Measurements from ENCODE around the gene LGR6.
"Not testable (repeated sequence)": the region's sequence is repeated elsewhere in the genome, so short reads cannot be mapped to it uniquely, and the experiment has no call there.

The LGR6 gene

GRCh38 chr1:202348005-202348508 is 154.5 kb downstream of the LGR6 start:
- ATAC-seq (no peak), DNase-seq (no peak)

GRCh38 chr1:202348509-202349205 is 155.1 kb downstream of the LGR6 start, which contains the start of gene PPP1R12B:
Gene PPP1R12B, plus strand, starts transcription at chr1:202348699. Its CDS starts 153 bp downstream, at chr1:202348852.
- peak; percentile 99 for ATAC-seq
- DNase-seq: peak; percentile 94

- ATAC-seq (no peak), DNase-seq (peak; percentile 14)
Observed at GRCh38 chr1:202349206-202349928, 155.8 kb downstream of the LGR6 start.

DNA sequence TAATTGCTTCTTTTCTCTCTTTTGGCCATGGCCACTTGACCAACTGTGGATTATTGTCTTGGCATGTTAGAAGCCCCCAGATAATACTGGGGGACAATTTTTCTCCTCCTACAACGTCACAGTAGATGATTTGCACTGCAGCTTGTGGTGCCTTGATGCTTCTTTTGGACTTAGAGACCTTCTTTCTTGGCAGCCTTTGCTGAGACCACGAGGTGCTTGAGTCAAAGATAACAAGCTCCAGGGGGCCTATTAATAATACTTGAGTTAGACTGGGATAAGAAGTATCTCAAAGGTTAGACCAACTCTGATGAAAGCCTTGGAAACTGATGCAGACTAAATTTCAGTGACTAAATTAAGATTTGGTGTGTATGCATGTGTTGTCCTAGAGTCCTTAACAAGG is 158.1 kb downstream of the LGR6 start:
- ATAC-seq: no peak
- no peak for DNase-seq

DNA sequence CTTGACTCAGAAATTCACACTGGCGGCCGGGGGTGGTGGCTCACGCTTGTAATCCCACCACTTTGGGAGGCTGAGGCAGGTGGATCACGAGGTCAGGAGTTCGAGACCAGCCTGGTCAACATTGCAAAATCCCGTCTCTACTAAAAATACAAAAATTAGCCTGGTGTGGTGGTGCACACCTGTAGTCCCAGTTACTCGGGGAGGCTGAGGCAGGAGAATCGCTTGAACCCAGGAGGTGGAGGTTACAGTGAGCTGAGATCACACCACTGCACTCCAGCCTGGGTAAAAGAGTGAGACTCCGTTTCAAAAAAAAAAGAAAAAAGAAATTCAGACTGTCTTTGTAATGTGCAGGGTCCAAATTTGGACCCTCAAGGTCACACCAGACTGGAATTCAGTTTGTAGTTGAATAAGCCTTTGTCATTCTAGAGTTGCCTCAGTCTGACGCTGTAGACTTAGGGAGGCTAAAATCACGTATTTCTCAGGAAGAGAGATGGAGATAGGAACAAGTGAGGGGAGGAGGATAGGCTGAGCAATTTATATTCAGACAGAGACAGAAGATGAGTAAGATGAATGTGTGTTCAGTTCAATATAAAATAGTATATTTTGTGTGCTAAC is 159.1 kb downstream of the LGR6 start:
- ATAC-seq, DNase-seq: not testable (repeated sequence)

DNA sequence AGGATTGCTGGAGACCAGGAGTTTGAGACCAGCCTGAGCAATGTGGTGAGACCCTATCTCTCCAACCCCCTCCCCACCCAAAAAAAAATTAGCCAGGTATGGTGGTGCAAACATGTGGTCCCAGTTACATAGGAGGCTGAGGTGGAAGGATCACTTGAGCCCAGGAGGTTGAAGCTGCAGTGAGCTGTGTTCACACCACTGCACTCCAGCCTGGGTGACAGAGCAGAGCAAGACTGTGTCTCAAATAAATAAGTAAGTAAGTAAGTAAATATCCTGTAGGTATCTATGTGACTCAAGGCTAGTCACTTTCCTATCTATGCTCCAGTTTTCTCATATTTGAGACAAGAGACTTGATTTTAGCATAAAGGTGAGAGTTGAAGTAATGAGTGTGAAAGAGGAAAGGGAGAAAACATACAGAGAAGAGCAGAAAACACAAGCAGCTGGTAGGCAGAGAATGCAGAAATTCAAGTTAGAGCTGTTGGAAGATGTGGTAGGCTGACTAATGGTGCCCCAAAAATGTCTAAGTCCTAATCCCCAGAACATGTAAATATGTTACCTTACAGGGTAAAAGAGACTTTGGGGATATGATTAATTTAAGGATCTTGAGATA is 162.4 kb downstream of the LGR6 start:
- ATAC-seq (no peak), DNase-seq (no peak)

GRCh38 chr1:202357506-202357905 is 163.9 kb downstream of the LGR6 start:
- no peak for DNase-seq
- no peak for ATAC-seq

DNA sequence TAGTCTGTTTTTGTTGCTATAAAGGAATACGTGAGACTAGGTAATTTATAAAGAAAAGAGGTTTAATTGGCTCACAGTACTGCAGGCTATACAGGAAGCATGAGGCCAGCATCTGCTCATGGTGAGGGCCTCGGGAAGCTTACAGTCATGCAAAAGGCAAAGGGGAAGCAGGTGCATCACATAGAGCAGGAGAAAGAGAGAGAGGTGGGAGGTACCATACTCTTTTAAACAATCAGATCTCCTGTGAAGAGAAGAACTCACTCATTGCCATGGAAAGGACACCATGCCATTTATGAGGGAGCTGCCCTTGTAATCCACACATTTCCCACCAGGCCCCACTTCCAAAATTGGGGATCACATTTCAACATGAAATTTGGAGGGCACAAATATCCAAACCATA is 167.6 kb downstream of the LGR6 start:
- DNase-seq (no peak), ATAC-seq (no peak)

- DNase-seq (no peak), ATAC-seq (no peak)
Observed at GRCh38 chr1:202361701-202362100, 168.1 kb downstream of the LGR6 start.

DNA sequence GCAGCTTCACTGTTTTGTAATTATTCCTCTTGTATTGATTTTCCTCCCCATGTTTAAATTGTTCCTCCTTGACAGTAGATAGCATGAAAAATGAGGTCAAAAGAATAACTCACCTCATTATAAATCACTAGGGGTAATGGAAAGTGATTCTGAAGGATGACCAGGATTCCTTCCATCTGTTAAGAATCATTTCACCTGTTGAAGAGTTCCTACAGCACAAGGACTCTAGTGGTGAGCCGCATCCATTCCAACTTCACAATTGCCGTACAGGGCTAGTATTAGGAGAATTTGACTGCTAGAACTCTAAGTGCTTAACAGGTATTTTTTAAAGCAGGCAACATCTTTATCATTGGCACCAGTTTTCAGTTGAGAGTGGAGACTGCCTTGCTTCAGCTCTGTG is 168.6 kb downstream of the LGR6 start:
- ATAC-seq: no peak
- DNase-seq: no peak

GRCh38 chr1:202365092-202365815 is 171.7 kb downstream of the LGR6 start:
- no peak for ATAC-seq
- no peak for DNase-seq

GRCh38 chr1:202367271-202367670 is 173.7 kb downstream of the LGR6 start:
- DNase-seq (no peak), ATAC-seq (no peak)
